Keratinocyte (primary cell): ENCODE results near the gene PKD2. TPM values are rescaled to one million over a fixed set of nuclear protein-coding genes. Genes with fewer than 3 reads are reported as not detected.

Experiments used
- DNase-seq: peaks from one replicate; pipeline ENCODE4 v3.0.0-alpha.2; 2011; ENCODE audit warnings: low read depth, missing footprints, low spot score
- FAIRE-seq: peaks from 2 replicates; lab custom pipeline; 2011; peaks lifted over from hg19 to GRCh38; lab: Jason Lieb, UNC
- H2AFZ ChIP-seq: 2 replicates; pipeline ENCODE4 v1.6.0; 2012; ENCODE audit warnings: low read length, control low read depth, inconsistent platforms; ENCODE audit not compliant: control insufficient read depth
- H3K27ac ChIP-seq: 2 replicates; pipeline ENCODE4 v1.5.1; 2011; ENCODE audit warnings: low read length; ENCODE audit not compliant: control insufficient read depth, insufficient read depth
- H3K27me3 ChIP-seq: 3 replicates; pipeline ENCODE4 v1.6.0; 2011; ENCODE audit warnings: low read length; ENCODE audit not compliant: control insufficient read depth, insufficient read depth; ENCODE audit errors: extremely low read depth
- H3K36me3 ChIP-seq, 2 experiments: 2 replicates in 1 of 2; 3 replicates in 1 of 2; pipeline ENCODE4 v1.5.1; 2011; ENCODE audit warnings: low read length in 2 of 2, mild to moderate bottlenecking in 1 of 2; ENCODE audit not compliant: control insufficient read depth in 2 of 2, insufficient read depth in 2 of 2; ENCODE audit errors: extremely low read depth in 1 of 2
- H3K4me1 ChIP-seq: 3 replicates; pipeline ENCODE4 v1.5.1; 2011; ENCODE audit warnings: low read length; ENCODE audit not compliant: control insufficient read depth, insufficient read depth; ENCODE audit errors: extremely low read depth
- H3K4me2 ChIP-seq: 3 replicates; pipeline ENCODE4 v1.6.0; 2011; ENCODE audit warnings: low read depth, low read length; ENCODE audit not compliant: control insufficient read depth, insufficient read depth; ENCODE audit errors: extremely low read depth
- H3K4me3 ChIP-seq, 3 experiments: fragments of 200-600 bp in 1 of 3; sonication (generic) in 1 of 3; 2 replicates in 2 of 3; 3 replicates in 1 of 3; pipeline ENCODE4 v1.5.1; 2011 to 2016; ENCODE audit warnings: low read length in 3 of 3, mild to moderate bottlenecking in 3 of 3, control low read depth in 2 of 3, inconsistent platforms in 1 of 3, low read depth in 1 of 3, mixed read lengths in 1 of 3, mixed run types in 1 of 3, moderate library complexity in 1 of 3; ENCODE audit not compliant: control insufficient read depth in 2 of 3, insufficient read depth in 2 of 3; ENCODE audit errors: extremely low read depth in 1 of 3
- H3K79me2 ChIP-seq: 2 replicates; pipeline ENCODE4 v1.6.0; 2012; ENCODE audit warnings: low read length; ENCODE audit not compliant: control insufficient read depth, insufficient read depth
- H3K9ac ChIP-seq: 3 replicates; pipeline ENCODE4 v1.6.0; 2011; ENCODE audit warnings: low read length; ENCODE audit not compliant: control insufficient read depth, insufficient read depth; ENCODE audit errors: extremely low read depth
- H3K9me1 ChIP-seq: 3 replicates; pipeline ENCODE4 v1.6.0; 2011; ENCODE audit warnings: low read length; ENCODE audit not compliant: control insufficient read depth, insufficient read depth; ENCODE audit errors: extremely low read depth
- H3K9me3 ChIP-seq: 2 replicates; pipeline ENCODE4 v1.5.1; 2012; ENCODE audit warnings: low read depth, low read length; ENCODE audit not compliant: control insufficient read depth
- H4K20me1 ChIP-seq: 3 replicates; pipeline ENCODE4 v1.6.0; 2011; ENCODE audit warnings: low read length; ENCODE audit not compliant: control insufficient read depth, insufficient read depth; ENCODE audit errors: extremely low read depth
- CTCF ChIP-seq, 3 experiments: IDR thresholded peaks in 1 of 3; conservative IDR thresholded peaks in 1 of 3; optimal IDR thresholded peaks in 1 of 3; 2 replicates in 2 of 3; 3 replicates in 1 of 3; pipeline versions ENCODE3 to v1.5.1; 2011; ENCODE audit warnings: low read length in 3 of 3, mild to moderate bottlenecking in 3 of 3, moderate library complexity in 2 of 3, control low read depth in 1 of 3, inconsistent platforms in 1 of 3; ENCODE audit not compliant: insufficient read depth in 2 of 3; ENCODE audit errors: extremely low read depth in 1 of 3
- EZH2 ChIP-seq: IDR thresholded peaks from one replicate; pipeline ENCODE4 v1.6.1; 2012; ENCODE audit warnings: inconsistent platforms, mild to moderate bottlenecking, low read length, moderate library complexity
- dilution Hi-C: fragments of 300-500 bp; cut with MboI; formaldehyde crosslinking; loops from one replicate; pipeline ENCODE4 v1.7.0; 2020; ENCODE audit warnings: low sequenced_read_pairs; ENCODE audit not compliant: extremely low pct_ligation_motif_present
- polyA plus RNA-seq, 5 experiments: library from polyadenylated mRNA; depleted of rRNA in 3 of 5; stranded (reverse) in 3 of 5; stranded (forward) in 1 of 5; unstranded in 1 of 5; fragments of >200 nt; gene quantifications; 1 replicate in 1 of 5; 2 replicates in 3 of 5; 3 replicates in 1 of 5; pipeline versions ENCODE4 v1.2.1 to v1.2.3, GENCODE V29; 2011 to 2012; ENCODE audit warnings: missing spikeins in 2 of 5, low read depth in 1 of 5, low replicate concordance in 1 of 5

The PKD2 gene
- polyA plus RNA-seq, 1 donor (not counting 4 experiments of a cell fraction or from before 2014, with no cell fraction given), result 21.5 TPM

GRCh38 chr4:88015659-88016295 is 8.3 kb downstream of the PKD2 start:
- Histone ChIP-seq H3K27me3 (no peaks in the 10 kb centered on the region), H3K36me3 (no peaks in the 10 kb centered on the region), H3K4me1 (peaks cover 24% of the 10 kb centered on the region), H3K9me1 (no peaks in the 10 kb centered on the region), H3K27ac (no peak overlapping the region), H3K9me3 (no peaks in the 10 kb centered on the region), H3K9ac (no peak overlapping the region), H3K4me2 (no peak overlapping the region), H4K20me1 (no peaks in the 10 kb centered on the region), H3K4me3 (no peak overlapping the region), H3K79me2 (peaks cover 62% of the 10 kb centered on the region), H2AFZ (no peak overlapping the region)
- DNase-seq (no peak), FAIRE-seq (no peak)
- no peak for TF ChIP-seq EZH2
- dilution Hi-C loops, result no loop called here

GRCh38 chr4:88017516-88018297 is 10.3 kb downstream of the PKD2 start:
- Histone ChIP-seq H3K9ac (no peak overlapping the region), H3K9me1 (no peaks in the 10 kb centered on the region), H2AFZ (no peak overlapping the region), H3K4me3 (no peak overlapping the region), H4K20me1 (no peaks in the 10 kb centered on the region), H3K27me3 (no peaks in the 10 kb centered on the region), H3K36me3 (peaks cover 1 to 5% of the 10 kb centered on the region in 2 experiments), H3K4me1 (peaks cover 22% of the 10 kb centered on the region), H3K4me2 (peak overlapping the region; percentile 22), H3K79me2 (peaks cover 48% of the 10 kb centered on the region), H3K27ac (peak overlapping the region; percentile 32), H3K9me3 (no peaks in the 10 kb centered on the region)
- DNase-seq (peak; percentile 42), FAIRE-seq (peak; percentile 71)
- dilution Hi-C loops, result no loop called here
- TF ChIP-seq EZH2 (no peak), CTCF (optimal IDR thresholded peaks at IDR 0.05 in 1 of 3, IDR thresholded peaks at IDR 0.05 in 1 of 3, conservative IDR thresholded peaks at IDR 0.05 in 1 of 3; ENCODE audit: extremely low read depth in 1 of 3, insufficient read depth in 2 of 3, low read length in 3 of 3) (no peak)
